ENCODE data around the gene TIE1. TPM values are rescaled to one million over a fixed set of nuclear protein-coding genes. Genes with fewer than 3 reads are reported as not detected.

Gene TIE1
- polyA plus RNA-seq, 3 donors: 0.16 TPM; not detected in 2

DNA sequence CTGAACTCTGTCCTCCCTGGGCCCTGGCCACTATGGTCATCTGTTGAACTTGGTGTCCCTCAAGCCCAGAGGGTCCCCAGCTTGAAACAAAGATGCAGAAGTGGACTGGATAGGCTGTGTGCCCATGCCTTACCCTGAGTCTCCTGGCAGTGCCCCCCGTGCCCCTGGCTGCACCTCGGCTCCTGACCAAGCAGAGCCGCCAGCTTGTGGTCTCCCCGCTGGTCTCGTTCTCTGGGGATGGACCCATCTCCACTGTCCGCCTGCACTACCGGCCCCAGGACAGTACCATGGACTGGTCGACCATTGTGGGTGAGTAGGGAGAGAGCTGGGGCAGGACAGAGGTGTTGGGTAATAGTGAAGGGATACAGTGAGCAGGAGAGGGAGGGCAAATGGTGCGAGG lies 10.7 kb downstream of the TIE1 start:
- no peak overlapping the region for H3K27ac Mint-ChIP-seq
- Histone ChIP-seq H3K4me1 (ENCODE audit: control insufficient read depth in 1 of 2, insufficient read depth in 2 of 2, low read length in 2 of 2) (peaks cover 0 to 2% of the 10 kb centered on the region in 2 donors), H4K20me1 (ENCODE audit: insufficient read depth, low read length) (no peaks in the 10 kb centered on the region), H3K9me3 (replicated peaks in 1 of 2; ENCODE audit: control insufficient read depth in 1 of 2, insufficient read depth in 1 of 2, low read length in 2 of 2) (no peaks in the 10 kb centered on the region), H3K4me2 (replicated peaks; ENCODE audit: extremely low read depth, low read length, poor library complexity, severe bottlenecking) (no peak overlapping the region), H3K79me2 (ENCODE audit: insufficient read depth, low read length) (no peaks in the 10 kb centered on the region), H3K27me3 (ENCODE audit: control insufficient read depth in 2 of 2, insufficient read depth in 2 of 2, low read length in 2 of 2) (no peaks in the 10 kb centered on the region), H3K27ac (ENCODE audit: low read depth in 1 of 2, low read length in 2 of 2) (no peak overlapping the region), H2AFZ (ENCODE audit: insufficient read depth, low read depth, low read length, poor library complexity, severe bottlenecking) (no peak overlapping the region), H3K36me3 (replicated peaks in 1 of 2; ENCODE audit: control insufficient read depth in 1 of 2, insufficient read depth in 2 of 2, low read length in 2 of 2) (no peaks in the 10 kb centered on the region), H3K4me3 (replicated peaks in 1 of 3; ENCODE audit: low read depth in 2 of 3, low read length in 3 of 3) (no peak overlapping the region), H3K9ac (ENCODE audit: insufficient read depth, low read length, poor library complexity, severe bottlenecking) (no peak overlapping the region)
- intact Hi-C loops (cut with micrococcal nuclease): no loop called here
- H3K9me3 Mint-ChIP-seq: peaks cover 0 to 2% (median 0%) of the 10 kb centered on the region in 7 donors
- no peak overlapping the region for H3K4me3 Mint-ChIP-seq
- WGBS (ENCODE audit: insufficient coverage): 86% methylated on average over 9 of the region's 9 CpGs
- no peak for DNase-seq
- TF ChIP-seq, protein P1, sequence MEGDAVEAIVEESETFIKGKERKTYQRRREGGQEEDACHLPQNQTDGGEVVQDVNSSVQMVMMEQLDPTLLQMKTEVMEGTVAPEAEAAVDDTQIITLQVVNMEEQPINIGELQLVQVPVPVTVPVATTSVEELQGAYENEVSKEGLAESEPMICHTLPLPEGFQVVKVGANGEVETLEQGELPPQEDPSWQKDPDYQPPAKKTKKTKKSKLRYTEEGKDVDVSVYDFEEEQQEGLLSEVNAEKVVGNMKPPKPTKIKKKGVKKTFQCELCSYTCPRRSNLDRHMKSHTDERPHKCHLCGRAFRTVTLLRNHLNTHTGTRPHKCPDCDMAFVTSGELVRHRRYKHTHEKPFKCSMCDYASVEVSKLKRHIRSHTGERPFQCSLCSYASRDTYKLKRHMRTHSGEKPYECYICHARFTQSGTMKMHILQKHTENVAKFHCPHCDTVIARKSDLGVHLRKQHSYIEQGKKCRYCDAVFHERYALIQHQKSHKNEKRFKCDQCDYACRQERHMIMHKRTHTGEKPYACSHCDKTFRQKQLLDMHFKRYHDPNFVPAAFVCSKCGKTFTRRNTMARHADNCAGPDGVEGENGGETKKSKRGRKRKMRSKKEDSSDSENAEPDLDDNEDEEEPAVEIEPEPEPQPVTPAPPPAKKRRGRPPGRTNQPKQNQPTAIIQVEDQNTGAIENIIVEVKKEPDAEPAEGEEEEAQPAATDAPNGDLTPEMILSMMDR (IDR thresholded peaks at IDR 0.05): no peak
- no peaks in the 10 kb centered on the region for H3K36me3 Mint-ChIP-seq
- H3K27me3 Mint-ChIP-seq (ENCODE audit: low read depth in 3 of 3): peaks cover 0 to 2% (median 2%) of the 10 kb centered on the region in 3 donors
- H3K4me1 Mint-ChIP-seq: peaks cover 7% of the 10 kb centered on the region

DNA sequence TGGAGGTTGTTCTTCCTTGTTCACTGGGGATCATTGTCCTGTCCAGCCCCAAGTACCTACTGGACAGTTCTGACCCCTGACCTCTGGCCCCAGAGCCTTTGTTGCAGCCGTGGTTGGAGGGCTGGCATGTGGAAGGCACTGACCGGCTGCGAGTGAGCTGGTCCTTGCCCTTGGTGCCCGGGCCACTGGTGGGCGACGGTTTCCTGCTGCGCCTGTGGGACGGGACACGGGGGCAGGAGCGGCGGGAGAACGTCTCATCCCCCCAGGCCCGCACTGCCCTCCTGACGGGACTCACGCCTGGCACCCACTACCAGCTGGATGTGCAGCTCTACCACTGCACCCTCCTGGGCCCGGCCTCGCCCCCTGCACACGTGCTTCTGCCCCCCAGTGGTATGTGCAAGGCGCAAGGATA lies 11.4 kb downstream of the TIE1 start:
- Mint-ChIP-seq H3K4me3 (no peak overlapping the region), H3K27ac (no peak overlapping the region)

More for the DNA sequence above, 11.4 kb downstream of the TIE1 start:
- intact Hi-C loops (cut with micrococcal nuclease): no loop called here
- Mint-ChIP-seq H3K36me3 (no peaks in the 10 kb centered on the region), H3K27me3 (ENCODE audit: low read depth in 3 of 3) (peaks cover 0 to 2% (median 2%) of the 10 kb centered on the region in 3 donors), H3K4me1 (peaks cover 7% of the 10 kb centered on the region), H3K9me3 (no peaks in the 10 kb centered on the region)
- Histone ChIP-seq H3K4me1 (ENCODE audit: control insufficient read depth in 1 of 2, insufficient read depth in 2 of 2, low read length in 2 of 2) (peaks cover 0 to 2% of the 10 kb centered on the region in 2 donors), H3K36me3 (replicated peaks in 1 of 2; ENCODE audit: control insufficient read depth in 1 of 2, insufficient read depth in 2 of 2, low read length in 2 of 2) (no peaks in the 10 kb centered on the region), H3K9me3 (replicated peaks in 1 of 2; ENCODE audit: control insufficient read depth in 1 of 2, insufficient read depth in 1 of 2, low read length in 2 of 2) (no peaks in the 10 kb centered on the region), H3K4me3 (replicated peaks in 1 of 3; ENCODE audit: low read depth in 2 of 3, low read length in 3 of 3) (no peak overlapping the region), H4K20me1 (ENCODE audit: insufficient read depth, low read length) (no peaks in the 10 kb centered on the region), H3K27ac (ENCODE audit: low read depth in 1 of 2, low read length in 2 of 2) (no peak overlapping the region), H2AFZ (ENCODE audit: insufficient read depth, low read depth, low read length, poor library complexity, severe bottlenecking) (no peak overlapping the region), H3K9ac (ENCODE audit: insufficient read depth, low read length, poor library complexity, severe bottlenecking) (no peak overlapping the region), H3K27me3 (ENCODE audit: control insufficient read depth in 2 of 2, insufficient read depth in 2 of 2, low read length in 2 of 2) (no peaks in the 10 kb centered on the region), H3K4me2 (replicated peaks; ENCODE audit: extremely low read depth, low read length, poor library complexity, severe bottlenecking) (no peak overlapping the region), H3K79me2 (ENCODE audit: insufficient read depth, low read length) (no peaks in the 10 kb centered on the region)
- WGBS (ENCODE audit: insufficient coverage): 97% methylated on average over 16 of the region's 19 CpGs
- DNase-seq: no peak
- TF ChIP-seq, protein P1 (IDR thresholded peaks at IDR 0.05): no peak

Data from CD14-positive monocyte (primary cell).